NCI-H128 (cell line): Measurements from ENCODE around the gene PRR18.

Source experiments
- DNase-seq: peaks from one replicate; lab custom pipeline; 2025; ENCODE audit not compliant: unreplicated experiment; lab: John Stamatoyannopoulos, UW

Gene PRR18

DNA sequence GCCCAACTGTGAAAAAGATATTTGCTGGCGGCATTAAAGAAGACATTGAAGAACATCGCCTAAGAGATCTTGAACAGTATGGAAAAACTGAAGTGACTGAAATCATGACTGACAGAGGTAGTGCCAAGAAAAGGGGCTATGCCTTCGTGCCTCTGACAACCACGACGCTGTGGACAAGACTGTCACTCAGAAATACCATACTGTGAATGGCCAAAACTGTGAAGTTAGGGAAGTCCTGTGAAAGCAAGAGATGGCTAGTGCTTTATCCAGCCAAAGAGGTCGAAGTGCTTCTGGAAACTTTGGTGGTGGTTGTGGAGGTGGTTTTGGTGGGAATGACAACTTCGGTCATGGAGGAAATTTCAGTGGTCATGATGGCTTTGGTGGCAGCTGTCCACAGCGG lies 26.7 kb upstream of the PRR18 start:
- no peak for DNase-seq

DNA sequence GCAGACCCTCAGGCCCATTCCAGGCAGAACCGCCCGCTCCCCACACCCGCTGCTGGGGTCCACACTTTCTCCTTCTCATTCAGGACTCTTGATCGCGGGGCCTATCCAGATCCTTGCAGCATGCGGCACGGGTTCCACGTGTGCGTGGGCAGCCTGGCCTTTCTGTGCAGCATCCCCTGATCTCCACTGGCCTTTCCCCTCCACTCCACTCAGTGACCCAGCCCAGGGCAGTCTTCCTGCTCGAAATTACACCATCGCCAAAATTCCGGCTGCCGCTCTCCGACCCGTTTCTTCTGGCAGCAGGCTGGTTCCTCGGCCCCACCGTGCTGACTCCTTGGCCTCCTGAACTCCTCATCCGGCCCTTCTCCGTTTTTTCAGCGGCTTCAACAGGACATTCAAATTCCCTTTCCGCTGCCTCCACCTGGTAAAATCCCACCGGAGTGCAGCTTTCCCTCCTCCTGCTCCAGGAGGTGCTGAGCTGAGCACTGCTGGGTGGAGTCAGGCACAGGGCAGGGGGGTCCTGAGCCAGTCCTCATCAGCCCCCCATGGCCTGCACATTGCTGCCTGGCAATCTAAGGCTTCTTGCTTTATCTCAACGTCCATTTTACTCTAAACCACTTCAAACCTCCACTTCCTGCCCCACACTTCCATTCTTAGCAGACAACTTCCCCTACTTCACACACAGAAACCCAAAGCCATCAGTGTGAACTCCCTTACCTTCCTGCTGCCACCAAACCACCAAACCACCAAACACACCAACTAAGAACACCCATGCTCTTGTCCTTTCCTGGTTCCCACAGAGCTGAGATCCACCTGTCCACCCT lies 25.2 kb upstream of the PRR18 start:
- no peak for DNase-seq

DNA sequence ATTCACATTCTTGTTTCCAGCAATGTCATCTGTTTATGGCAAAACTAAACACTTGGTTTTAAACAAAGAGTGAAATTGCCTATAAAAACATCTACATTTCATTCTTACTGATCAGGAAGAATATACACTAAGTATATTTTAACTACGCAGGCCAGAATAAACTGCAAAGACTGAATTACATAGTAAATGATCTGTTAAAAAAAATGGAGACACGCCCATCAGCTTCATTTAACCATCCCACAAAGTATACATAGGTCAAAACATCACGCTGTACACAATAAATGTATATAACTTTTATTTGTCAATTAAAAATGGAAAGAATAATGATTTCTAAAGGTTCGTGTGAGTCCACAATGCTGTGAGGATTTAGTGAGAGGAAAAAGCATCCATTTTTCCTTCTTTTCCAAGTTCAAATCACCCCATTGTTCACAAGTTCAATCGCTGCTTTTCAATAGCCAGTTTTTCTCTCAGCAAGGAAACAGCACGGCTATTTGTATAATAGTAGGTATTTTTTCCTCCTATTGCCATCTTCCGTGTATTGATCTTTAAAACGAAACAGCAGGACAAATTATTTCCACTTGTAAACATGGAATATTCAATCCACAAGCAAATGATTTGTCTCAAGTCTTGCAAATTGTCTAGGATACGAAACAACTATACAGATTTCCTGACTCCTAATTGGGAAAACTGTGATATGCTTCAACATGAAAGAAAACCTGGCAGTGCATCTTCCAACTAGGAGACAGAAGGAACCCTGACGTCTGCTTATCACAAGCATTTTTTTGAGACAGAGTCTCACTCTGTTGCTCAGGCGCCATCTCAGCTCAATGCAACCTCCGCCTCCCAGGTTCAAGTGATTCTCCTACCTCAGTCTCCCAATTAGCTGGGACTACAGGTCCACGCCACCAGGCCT lies 23.6 kb upstream of the PRR18 start:
- no peak for DNase-seq

DNA sequence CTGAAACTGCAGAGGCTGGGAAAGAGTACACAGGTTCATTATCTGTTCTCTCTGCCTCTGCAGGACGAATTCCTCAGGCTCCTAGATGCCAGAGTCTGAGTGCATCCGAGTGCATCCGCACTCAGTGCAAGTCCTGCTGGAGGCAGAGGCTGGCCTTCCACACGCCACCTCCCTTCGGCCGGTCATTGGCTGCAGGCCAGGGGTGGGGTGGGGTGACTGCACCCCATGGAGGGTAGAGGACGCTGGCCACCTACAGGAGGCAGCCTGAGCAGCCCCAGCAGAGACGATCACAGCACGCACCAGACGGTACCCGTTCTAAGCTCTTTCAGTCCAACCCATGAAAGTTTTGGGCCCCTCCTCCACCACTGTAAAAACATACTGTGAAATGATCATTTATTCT lies 22.4 kb upstream of the PRR18 start:
- no peak for DNase-seq

DNA sequence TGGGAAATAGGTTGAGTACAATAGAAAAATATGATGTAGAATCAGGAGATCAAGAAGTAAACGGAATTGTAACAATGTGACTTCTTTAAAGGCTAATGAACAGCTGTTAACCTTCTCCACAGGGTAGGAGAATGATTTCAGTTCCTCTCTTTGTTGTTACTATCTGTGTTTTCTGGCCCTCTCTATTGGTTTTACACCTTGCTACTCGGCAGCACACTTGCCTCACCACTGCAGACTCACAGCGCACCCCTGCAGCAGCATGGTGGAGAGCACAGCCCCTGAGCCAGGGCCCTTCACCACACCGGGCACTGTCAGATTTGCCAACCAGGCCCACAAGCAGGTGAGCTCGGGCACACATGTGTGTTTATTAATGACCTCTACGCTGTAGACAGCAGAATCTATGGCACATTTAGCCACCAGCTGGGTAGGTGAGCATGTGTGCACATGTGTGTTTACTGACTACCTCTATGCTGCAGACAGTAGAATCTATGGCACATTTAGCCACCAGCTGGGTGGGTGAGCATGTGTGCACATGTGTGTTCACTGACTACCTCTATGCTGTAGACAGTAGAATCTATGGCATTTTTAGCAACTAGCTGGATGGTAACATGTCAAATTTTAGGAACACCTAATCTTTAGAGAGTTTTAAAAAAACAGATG lies 17.3 kb upstream of the PRR18 start:
- no peak for DNase-seq

DNA sequence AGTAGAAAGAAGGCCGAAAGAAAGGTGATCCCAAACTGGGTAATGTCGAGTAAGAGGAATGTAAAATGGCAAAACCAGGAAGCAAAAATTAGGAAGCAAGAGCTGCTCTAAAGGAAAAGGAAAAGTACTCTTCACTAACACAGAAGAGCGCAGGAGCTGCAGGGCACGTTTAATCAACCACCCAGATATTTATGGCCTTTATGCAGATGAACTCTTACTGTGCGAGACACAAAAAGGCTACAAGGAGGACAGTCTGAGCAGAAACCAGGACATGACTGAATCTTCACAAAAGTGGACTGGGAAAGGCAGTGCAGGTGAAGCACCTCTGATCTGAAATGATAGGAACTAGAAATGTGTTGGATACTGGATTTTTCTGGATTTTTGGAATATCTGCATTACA lies 15.2 kb upstream of the PRR18 start:
- DNase-seq: no peak

DNA sequence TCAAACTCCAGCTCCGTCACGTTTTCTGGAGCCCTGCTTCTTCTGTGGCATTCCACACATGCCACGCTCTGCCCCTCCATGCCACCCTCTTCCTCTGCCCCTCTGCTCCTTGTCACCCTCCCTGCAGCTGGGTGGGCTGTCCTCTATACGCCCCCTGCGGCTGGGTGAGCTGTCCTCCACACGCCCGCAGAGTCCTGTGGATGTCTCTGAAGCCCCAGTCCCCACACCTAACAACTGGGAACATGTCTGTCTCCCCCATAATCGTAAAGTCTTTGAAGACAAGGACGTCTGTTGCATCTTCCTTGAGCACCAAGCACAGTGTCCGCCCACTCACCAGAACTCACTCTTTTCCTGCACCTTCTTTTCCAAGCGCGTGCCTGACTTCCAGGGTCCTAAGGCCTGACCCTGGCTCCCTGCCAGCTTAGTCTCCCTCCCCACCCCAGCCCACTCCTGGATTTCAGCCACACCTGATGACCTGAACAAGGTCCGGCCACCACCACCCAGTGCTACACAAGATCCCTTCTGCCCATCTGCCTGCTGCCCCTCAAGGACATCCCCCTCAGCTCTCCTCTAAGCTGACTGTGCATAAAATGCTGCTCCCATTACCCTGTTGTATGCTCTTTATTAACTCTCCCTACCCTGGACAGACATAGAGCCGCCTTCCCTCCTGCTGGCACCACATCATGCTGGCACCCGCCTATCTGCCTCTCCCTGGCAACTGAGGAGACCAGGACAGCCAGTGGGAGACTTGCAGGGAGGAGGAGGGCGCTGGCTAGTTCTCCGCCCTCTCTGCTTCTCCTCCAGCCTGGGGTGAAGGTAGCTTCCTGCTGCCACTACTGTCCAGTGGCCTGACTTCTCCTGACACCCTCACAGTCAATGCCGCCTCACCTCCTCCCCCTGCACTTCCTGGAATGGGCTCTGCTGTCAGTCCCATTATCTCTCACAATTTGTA lies 10.7 kb upstream of the PRR18 start:
- DNase-seq: no peak

DNA sequence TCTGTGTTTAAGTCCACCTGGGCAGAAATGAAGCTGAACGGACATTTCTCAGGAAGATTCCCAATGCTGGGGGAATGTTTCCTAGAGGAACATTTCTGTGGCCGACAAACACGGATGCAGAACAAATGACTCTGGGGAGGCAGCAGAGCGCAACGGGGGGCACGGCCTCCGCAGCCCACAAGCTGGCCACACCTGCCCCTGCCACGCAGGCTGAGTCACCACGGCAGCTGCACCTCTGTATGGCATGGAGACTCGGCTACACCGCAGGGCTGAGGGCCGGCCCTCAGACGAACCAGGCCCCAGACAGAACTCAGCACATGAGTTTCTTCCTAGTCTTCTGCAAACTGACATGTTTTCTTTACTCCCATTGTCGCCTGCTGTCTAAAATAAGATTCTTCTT lies 10.0 kb upstream of the PRR18 start:
- no peak for DNase-seq

DNA sequence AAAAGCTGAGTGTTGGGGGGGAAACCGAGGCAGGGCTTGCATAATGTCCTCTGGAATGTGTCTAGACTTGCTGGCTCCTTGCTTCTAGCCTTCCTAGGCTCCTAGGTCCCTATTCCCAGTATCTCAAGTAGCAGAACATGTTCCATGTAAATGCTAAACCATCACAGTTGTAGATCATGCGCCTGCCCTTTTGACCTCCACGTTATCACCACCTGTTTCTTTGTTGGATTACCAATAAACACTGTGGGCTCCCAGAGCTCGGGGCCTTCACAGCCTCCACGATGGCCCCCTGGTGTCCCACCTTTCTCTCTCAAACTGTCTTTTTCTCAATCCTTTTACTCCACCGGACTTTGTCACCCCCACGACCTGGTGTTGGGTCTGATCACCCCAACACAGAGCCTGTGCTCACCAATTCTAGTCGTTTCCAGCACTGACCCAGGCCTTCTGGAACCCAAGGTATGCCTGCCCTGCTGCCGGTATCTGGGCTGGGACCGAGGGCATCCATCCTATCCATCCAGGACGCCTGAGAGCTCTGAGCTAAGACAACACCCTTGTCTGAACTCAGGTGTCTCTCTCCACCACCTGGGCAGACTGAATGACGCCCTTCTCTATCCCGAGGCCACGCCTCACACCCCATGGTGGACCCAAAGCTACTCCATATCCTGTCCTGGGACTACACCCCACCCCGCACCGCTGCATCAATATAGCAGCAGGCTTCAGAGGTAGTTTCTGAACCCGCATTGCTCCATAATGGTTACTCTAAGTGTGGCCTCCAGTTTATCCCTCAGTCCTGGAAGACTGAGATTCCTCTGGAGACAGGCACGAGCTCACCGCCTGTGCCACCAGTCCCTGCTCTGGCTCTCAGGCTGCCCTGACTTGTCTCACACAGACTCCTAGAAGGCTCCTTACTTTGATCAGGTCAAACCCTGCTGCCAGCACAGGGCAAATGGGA lies 9.3 kb upstream of the PRR18 start:
- no peak for DNase-seq

DNA sequence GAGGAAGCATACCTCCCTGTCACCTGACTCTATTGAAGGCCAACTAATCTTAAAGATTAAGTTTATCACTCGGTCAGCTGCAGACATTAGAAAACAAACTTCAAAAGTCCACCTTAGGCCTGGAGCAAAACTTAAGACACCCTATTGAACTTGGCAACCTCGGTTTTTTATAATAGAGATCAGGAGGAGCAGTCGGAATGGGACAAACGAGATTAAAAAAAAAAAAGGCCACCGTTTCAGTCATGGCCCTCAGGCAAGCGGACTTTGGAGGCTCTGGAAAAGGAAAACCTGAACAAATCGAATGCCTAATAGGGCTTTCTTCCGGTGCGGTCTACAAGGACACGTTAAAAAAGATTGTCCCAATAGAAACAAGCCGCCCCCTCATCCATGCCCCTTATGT lies 7.2 kb upstream of the PRR18 start:
- DNase-seq: no peak

DNA sequence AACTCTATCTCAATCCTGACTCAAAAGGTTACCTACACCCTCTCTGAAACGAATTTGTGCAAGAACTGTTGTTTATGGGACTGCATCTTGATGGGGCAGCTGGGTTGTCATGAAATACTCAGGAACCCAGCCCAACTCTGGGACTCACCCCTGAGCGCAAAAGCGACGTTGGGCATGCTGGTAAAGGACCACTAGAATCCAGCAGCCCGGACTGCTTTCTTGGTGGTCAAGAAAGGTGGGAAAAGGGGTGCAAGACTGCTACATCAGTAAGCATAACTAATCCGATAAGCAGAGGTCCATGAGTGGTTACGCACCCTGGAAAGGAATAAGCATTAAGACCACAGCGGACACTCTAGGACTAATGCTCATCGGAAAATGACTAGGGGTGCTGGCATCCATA lies 6.3 kb upstream of the PRR18 start:
- no peak for DNase-seq

DNA sequence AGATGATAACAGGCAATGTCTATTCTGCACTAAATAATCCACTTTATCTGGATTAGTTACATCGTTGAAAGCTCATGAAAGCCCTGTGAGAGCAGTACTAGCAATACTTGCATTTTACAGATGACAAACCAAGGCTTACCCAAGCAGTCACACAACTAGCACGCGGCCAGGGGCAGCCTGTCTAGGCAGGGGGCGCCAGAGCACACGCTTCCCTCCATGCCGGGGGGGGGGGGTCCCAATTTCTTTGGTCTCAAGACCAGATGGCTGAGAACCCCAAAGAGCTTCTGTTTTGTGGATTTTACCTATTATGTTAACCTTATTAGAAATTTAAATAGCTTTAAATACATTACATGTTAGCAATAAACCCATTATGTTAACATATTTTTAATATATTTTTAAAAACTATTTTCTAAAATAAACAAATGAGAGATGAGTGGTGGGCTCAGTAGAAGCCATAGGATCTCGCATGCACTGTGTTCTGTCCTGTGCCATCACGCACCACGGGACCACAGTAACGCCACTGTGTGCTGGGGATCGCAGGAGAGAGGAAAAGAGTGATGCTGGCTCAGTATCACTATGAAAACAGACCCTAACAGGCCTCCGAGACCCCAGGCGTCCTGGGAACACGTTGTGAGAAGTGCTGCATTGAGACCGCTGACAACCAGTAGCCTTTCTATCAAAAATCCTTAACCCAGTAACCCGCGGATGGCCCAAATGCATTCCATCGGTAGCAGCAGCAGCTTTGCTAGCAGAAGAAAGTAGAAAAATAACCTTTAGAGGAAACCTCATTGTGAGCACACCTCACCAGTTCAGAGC lies 5.3 kb upstream of the PRR18 start:
- DNase-seq: no peak

DNA sequence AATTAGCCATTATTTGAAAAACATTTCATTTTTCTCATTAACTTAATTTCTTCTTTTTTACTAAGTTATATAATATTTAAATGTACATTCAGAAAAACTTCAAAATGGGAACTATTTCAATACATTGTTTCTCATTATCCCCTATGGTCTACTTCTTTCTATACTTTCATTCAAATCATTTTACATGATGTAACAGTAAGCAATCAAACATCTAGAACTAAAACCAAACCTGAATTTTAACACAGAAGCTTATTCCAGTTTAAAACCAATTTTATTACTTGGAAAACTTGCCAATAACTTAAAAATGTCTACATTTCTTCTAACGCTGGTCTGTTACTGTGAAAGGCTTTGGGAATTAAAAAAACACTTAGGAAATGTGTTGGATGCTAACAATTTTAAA lies 4.6 kb upstream of the PRR18 start:
- DNase-seq: no peak

DNA sequence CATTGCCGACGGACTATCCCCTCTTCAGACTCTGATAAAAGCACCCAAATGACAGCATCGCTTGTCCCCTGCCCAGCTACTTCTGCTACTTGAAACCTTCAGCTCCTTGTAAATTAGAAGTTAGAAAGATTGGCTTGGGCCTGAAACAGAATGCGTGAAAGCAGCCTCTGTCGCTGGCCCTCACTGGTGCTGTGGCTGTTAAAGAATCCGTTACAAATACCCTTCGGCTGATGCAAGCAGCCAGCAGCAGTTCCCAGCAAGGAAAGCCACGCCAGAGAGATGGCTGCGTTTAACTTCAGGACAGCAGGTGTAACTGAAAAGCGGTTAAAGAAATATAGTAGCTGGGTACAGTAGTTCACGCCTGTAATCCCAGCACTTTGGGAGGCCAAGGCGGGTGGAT lies 2.4 kb upstream of the PRR18 start:
- no peak for DNase-seq

DNA sequence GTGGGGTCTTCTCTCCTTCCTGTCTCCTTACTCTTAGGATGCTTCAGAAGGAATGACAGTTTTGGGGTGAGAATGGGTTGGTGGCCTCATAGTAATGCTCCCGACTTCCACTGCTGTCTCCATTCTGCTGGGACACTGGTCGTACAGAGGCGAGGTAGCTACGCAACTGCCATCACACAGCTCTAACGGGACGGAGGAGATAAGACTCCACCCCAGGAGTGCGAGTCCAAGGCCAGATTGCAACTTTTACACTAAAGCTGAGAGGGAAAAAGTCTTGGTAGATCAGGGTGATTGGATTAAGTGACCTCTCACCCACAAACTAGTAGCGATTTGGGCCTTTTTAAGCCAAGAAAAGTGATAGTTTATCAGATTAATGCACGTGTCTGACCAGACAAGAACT lies 1.8 kb upstream of the PRR18 start:
- no peak for DNase-seq

DNA sequence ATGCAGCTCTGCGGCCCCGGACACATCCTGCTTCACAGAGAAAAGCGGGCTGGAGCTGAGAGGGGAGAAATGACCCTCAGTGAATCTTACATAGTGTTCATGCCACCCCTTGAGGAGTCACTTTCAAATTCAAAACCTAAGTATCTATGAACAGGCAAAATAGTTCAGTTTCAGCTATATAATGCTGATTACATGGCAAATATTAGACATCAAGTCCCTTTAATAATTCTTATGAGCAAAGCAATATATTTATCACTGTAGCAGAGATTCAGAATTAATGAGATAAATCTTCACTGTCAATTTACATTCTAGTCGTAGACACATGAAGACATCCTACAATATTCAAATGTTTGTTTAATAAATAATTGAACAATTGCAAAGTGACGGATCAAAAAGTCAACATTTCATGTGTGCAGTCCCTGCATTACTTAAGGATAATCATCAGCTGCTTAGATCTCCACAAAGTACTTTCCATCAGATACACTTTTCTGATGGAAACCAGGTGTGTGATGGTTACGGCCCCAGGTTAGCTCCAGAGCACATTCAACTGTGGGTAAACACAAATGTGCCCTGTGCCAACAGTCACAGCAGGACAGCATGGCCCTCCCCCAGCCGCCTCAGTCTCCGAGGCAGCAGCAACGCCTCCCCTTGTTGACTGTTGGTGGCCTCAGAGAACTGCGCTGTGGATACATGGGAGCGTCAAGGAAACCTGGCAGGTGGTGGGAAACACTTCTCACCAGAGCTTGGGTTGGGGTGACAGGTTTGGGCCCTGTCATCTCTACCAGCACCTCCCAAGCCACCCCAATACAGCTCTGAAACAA lies 787 bp upstream of the PRR18 start:
- peak; percentile 35 for DNase-seq

DNA sequence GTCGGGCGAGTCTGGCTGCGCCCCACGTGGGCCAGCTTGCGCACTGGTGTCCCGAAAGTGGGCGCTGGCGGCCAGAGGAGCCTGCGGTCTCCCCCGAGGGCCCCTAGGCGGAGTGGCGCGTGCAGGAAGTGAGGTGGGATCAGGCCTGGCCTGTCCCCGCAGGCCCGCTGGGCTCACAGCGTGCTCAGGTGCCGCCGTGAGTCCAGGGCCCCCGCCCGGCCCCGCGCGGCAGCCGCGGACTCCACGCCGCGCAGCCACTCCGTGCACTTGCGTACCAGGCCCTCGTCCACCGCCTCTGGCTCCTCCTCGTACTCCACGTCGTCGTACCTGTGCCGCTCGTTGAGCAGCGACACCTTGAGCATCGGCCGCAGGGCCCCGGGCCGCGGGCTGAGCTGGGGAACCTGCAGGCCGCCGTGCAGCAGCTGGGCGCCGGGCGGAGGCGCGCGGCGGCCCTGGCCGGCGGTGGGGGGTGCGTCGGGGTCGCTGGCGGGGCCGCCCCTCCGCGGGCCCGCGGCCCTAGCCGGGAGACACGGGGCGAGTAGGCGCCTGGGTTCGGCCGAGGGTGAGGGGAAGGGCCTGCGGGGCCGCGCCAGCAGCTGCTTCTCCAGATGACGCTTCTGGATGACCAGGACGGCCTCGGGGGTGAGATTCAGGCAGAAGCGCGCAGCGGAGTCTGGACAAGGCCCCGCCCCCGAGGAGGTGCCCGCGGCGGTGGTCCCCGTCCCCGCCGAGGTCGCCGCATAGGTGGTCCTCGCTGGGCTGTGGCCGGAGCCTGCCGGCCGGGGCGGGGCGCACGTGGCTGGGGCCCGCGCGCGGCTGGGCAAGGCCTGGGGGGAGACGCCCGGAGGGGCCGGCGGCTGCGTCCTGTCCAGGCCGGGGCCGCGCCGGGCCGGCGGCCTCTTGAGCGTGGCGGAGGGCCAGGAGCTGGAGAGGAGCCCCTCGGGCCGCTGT lies 835 bp downstream of the PRR18 start:
- no peak for DNase-seq
